HepG2 (cell line): Measurements from ENCODE around the gene RNASE8. TPM values are rescaled to one million over a fixed set of nuclear protein-coding genes. Genes with fewer than 3 reads are reported as not detected.
A peak's percentile ranks its signal among the peaks of the same experiment; 100 is the strongest.

Source experiments
- ARID4A ChIP-seq: sonication (generic); formaldehyde crosslinking; IDR thresholded peaks from 2 replicates; pipeline ENCODE4 v1.5.0; 2020; ENCODE audit warnings: mild to moderate bottlenecking, missing genetic modification reagents, borderline replicate concordance
- CENPT ChIP-seq: sonication (generic); formaldehyde crosslinking; IDR thresholded peaks from 2 replicates; pipeline ENCODE4 v1.8.0; 2022; ENCODE audit warnings: low read depth, mild to moderate bottlenecking, moderate library complexity, missing genetic modification reagents
- ETV6 ChIP-seq: sonication (generic); formaldehyde crosslinking; conservative IDR thresholded peaks from 2 replicates; pipeline ENCODE4 v1.4.0; 2020; ENCODE audit warnings: missing genetic modification reagents
- HMG20A ChIP-seq: IDR thresholded peaks from 2 replicates; pipeline ENCODE4 v1.6.1; 2016; ENCODE audit warnings: borderline replicate concordance
- HOXA7 ChIP-seq: sonication (generic); formaldehyde crosslinking; IDR thresholded peaks from 2 replicates; pipeline ENCODE4 v1.8.1; 2022; ENCODE audit warnings: mild to moderate bottlenecking, missing genetic modification reagents, moderate library complexity
- MAFG ChIP-seq: sonication (generic); formaldehyde crosslinking; IDR thresholded peaks from 2 replicates; pipeline ENCODE4 v1.5.1; 2020; ENCODE audit warnings: mild to moderate bottlenecking, missing genetic modification reagents
- MATR3 ChIP-seq: sonication (generic); formaldehyde crosslinking; IDR thresholded peaks from 2 replicates; pipeline ENCODE4 v1.4.0; 2020; ENCODE audit warnings: missing genetic modification reagents
- NFYC ChIP-seq: IDR thresholded peaks from 2 replicates; pipeline ENCODE4 v1.6.1; 2016; ENCODE audit warnings: missing genetic modification reagents, missing compliant biosample characterization
- PAF1 ChIP-seq: IDR thresholded peaks from 2 replicates; pipeline ENCODE4 v1.6.1; 2016; ENCODE audit warnings: missing genetic modification reagents, missing compliant biosample characterization
- PBX3 ChIP-seq: sonication (generic); formaldehyde crosslinking; IDR thresholded peaks from 2 replicates; pipeline ENCODE4 v1.8.1; 2023; ENCODE audit warnings: missing genetic modification reagents, inconsistent platforms, borderline replicate concordance
- POGK ChIP-seq: sonication (generic); formaldehyde crosslinking; conservative IDR thresholded peaks from 2 replicates; pipeline ENCODE4 v1.8.0; 2022; ENCODE audit warnings: mild to moderate bottlenecking, moderate library complexity, missing genetic modification reagents
- RBM39 ChIP-seq: fragments of 200-400 bp; formaldehyde crosslinking; IDR thresholded peaks from one replicate; pipeline ENCODE4 v1.6.1; 2018; ENCODE audit warnings: antibody characterized with exemption, mild to moderate bottlenecking, low read depth, low read length; ENCODE audit not compliant: poor library complexity, severe bottlenecking
- SNAPC2 ChIP-seq: sonication (generic); formaldehyde crosslinking; IDR thresholded peaks from 2 replicates; pipeline ENCODE4 v1.8.1; 2022; ENCODE audit warnings: mild to moderate bottlenecking, missing genetic modification reagents
- SP4 ChIP-seq: sonication (generic); formaldehyde crosslinking; IDR thresholded peaks from 2 replicates; pipeline ENCODE4 v1.8.1; 2023; ENCODE audit warnings: mild to moderate bottlenecking, missing genetic modification reagents
- TAF15 ChIP-seq: fragments of 200-400 bp; formaldehyde crosslinking; IDR thresholded peaks from one replicate; pipeline ENCODE4 v1.6.1; 2018; ENCODE audit warnings: mild to moderate bottlenecking, low read depth, low read length; ENCODE audit not compliant: poor library complexity, severe bottlenecking
- TEAD3 ChIP-seq: optimal IDR thresholded peaks from 2 replicates; pipeline ENCODE3; 2016; ENCODE audit warnings: borderline replicate concordance
- ZBTB37 ChIP-seq: sonication (generic); formaldehyde crosslinking; IDR thresholded peaks from 2 replicates; pipeline ENCODE4 v1.4.0; 2020; ENCODE audit warnings: mild to moderate bottlenecking, missing genetic modification reagents
- ZGPAT ChIP-seq: IDR thresholded peaks from 2 replicates; pipeline ENCODE4 v1.6.1; 2016; ENCODE audit warnings: mild to moderate bottlenecking
- ZNF350 ChIP-seq: sonication (generic); formaldehyde crosslinking; IDR thresholded peaks from 2 replicates; pipeline ENCODE4 v1.4.0; 2020; ENCODE audit warnings: mild to moderate bottlenecking, low read depth, missing genetic modification reagents, borderline replicate concordance
- polyA plus RNA-seq, 8 experiments: library from polyadenylated mRNA; depleted of rRNA in 3 of 8; stranded (reverse) in 7 of 8; unstranded in 1 of 8; fragments of >200 nt; fragmentation: Illumina TruSeq in 4 of 8; extraction: Trizol in 4 of 8; gene quantifications; 2 replicates each; pipeline versions ENCODE4 v1.2.1 to v1.2.3, GENCODE V29; 2011 to 2016; ENCODE audit warnings: low read depth in 4 of 8, missing spikeins in 1 of 8, mixed read lengths in 1 of 8; ENCODE audit not compliant: insufficient read depth in 1 of 8
- total RNA-seq, 5 experiments: library from RNA; depleted of rRNA; stranded (reverse); fragments of >200 nt; fragmentation: Illumina TruSeq; extraction: Trizol; gene quantifications; 2 replicates each; pipeline ENCODE4 v1.2.3, GENCODE V29; 2016; ENCODE audit warnings: low read depth in 1 of 5

RNASE8 gene
- total and polyA plus RNA-seq, 2 of the 13 experiments (the other 11 are each of a cell fraction or from before 2014, with no cell fraction given): not detected

GRCh38 chr14:21054123-21054767 lies 3.4 kb upstream of the RNASE8 start (continued):
- TF ChIP-seq MATR3 (no peak), TAF15 (no peak), PAF1 (CRISPR knock-in tag) (no peak), ZGPAT (CRISPR knock-in tag) (peak; percentile 93), NFYC (peak; percentile 87), PBX3 (CRISPR knock-in tag) (no peak), ARID4A (CRISPR knock-in tag) (peak; percentile 59; the same call in 1 of the 2 replicates), HMG20A (peak; percentile 80; the same call in 1 of the 2 replicates), CENPT (CRISPR knock-in tag) (no peak), HOXA7 (no peak), SP4 (no peak), TEAD3 (CRISPR knock-in tag) (peak; percentile 83), ZNF350 (CRISPR knock-in tag) (peak; percentile 86), RBM39 (no peak), POGK (CRISPR knock-in tag) (no peak; the same call in 1 of the 2 replicates), ZBTB37 (CRISPR knock-in tag) (peak; percentile 86), ETV6 (CRISPR knock-in tag) (peak; percentile 74; the same call in 1 of the 2 replicates), MAFG (CRISPR knock-in tag) (no peak), SNAPC2 (CRISPR knock-in tag) (peak; percentile 70; the same call in 1 of the 2 replicates)
